H1 (cell line): ENCODE results near the gene CUTA.
A peak's percentile ranks its signal among the peaks of the same experiment; 100 is the strongest.

ENCODE experiments used
- EP300 ChIP-seq, 2 experiments: IDR thresholded peaks; 1 replicate in 1 of 2; 2 replicates in 1 of 2; pipeline ENCODE4 v1.6.1; 2011 to 2012; ENCODE audit warnings: low read depth in 2 of 2, low read length in 2 of 2, mild to moderate bottlenecking in 2 of 2, borderline replicate concordance in 1 of 2, inconsistent platforms in 1 of 2, moderate library complexity in 1 of 2
- EZH2 ChIP-seq: fragments of 200-600 bp; sonication (generic); IDR thresholded peaks from 2 replicates; pipeline ENCODE4 v1.7.1; 2012; ENCODE audit warnings: low read depth, mild to moderate bottlenecking, moderate library complexity, low read length, inconsistent platforms; ENCODE audit not compliant: severe bottlenecking
- POLR2A ChIP-seq, 2 experiments: IDR thresholded peaks; 1 replicate in 1 of 2; 2 replicates in 1 of 2; pipeline ENCODE4 v1.6.1; 2011; ENCODE audit warnings: low read depth in 2 of 2, low read length in 2 of 2, mild to moderate bottlenecking in 2 of 2; ENCODE audit errors: control extremely low read depth in 1 of 2
- SP2 ChIP-seq: IDR thresholded peaks from 2 replicates; pipeline ENCODE4 v1.6.1; 2012; ENCODE audit warnings: mild to moderate bottlenecking, low read length, inconsistent platforms
- TF ChIP-seq, protein P1 (sequence below): IDR thresholded peaks from 2 replicates; pipeline ENCODE4 v1.6.1; 2011; ENCODE audit warnings: low read length, improper control_type of control experiment
- TF ChIP-seq, protein P2 (sequence below), 3 experiments: IDR thresholded peaks; 1 replicate in 2 of 3; 2 replicates in 1 of 3; pipeline versions ENCODE4 v1.5.1 to v1.6.1; 2011; ENCODE audit warnings: low read length in 3 of 3, mild to moderate bottlenecking in 3 of 3, inconsistent platforms in 2 of 3, low read depth in 1 of 3, moderate library complexity in 1 of 3; ENCODE audit not compliant: insufficient read depth in 1 of 3; ENCODE audit errors: control extremely low read depth in 1 of 3
- TF ChIP-seq, protein P3 (sequence below): IDR thresholded peaks from 2 replicates; pipeline ENCODE4 v1.6.1; 2012; ENCODE audit warnings: inconsistent platforms
- TF ChIP-seq, protein P4 (sequence below): IDR thresholded peaks from 2 replicates; pipeline ENCODE4 v1.6.1; 2011; ENCODE audit warnings: low read depth, mild to moderate bottlenecking, low read length; ENCODE audit not compliant: insufficient read depth

DNA sequence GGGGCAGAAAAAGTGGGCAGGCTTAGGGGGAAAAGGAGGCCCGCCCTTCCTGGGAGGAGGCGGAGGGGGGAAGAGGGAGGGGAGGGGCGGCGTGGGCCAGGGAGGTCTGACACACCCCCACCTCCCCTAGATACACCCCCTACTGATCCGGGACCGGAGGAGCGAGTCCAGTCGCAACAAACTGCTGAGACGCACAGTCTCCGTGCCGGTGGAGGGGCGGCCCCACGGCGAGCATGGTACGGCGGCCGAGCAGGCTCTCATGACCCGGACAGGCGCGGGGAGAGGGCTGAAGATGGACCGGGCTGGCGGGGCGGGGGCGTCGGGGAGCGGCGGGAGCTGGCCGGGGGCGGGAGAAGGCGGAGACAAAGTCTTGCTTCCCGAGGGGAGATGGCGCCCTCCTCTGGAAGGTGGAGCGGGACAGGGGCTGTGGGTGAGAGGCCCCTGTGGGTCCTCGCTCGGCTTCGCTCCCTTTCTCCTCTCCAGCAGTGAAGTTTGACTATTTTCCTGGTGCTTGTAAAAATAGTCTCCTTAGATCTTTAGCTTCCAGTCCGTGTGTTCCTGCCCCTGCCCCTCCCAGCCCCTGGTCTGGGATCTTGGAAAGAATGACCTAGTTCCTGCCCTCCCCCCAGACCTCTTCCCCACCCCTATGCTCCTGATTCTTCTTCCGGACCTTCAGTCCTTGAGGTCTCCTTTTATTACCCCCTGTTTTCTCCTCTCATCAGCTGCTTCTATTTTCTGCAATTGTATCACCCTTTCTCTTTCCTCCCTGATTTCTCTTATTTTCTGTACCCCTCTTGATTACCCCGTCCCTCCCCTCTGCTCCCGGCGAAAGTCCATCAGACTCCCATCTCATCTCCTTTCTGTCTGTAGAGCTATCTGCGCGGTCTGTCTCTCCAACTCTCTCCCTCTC lies 8.0 kb upstream of the CUTA start:
- TF ChIP-seq, protein P1, sequence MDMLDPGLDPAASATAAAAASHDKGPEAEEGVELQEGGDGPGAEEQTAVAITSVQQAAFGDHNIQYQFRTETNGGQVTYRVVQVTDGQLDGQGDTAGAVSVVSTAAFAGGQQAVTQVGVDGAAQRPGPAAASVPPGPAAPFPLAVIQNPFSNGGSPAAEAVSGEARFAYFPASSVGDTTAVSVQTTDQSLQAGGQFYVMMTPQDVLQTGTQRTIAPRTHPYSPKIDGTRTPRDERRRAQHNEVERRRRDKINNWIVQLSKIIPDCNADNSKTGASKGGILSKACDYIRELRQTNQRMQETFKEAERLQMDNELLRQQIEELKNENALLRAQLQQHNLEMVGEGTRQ, result no peak
- TF ChIP-seq, protein P2, sequence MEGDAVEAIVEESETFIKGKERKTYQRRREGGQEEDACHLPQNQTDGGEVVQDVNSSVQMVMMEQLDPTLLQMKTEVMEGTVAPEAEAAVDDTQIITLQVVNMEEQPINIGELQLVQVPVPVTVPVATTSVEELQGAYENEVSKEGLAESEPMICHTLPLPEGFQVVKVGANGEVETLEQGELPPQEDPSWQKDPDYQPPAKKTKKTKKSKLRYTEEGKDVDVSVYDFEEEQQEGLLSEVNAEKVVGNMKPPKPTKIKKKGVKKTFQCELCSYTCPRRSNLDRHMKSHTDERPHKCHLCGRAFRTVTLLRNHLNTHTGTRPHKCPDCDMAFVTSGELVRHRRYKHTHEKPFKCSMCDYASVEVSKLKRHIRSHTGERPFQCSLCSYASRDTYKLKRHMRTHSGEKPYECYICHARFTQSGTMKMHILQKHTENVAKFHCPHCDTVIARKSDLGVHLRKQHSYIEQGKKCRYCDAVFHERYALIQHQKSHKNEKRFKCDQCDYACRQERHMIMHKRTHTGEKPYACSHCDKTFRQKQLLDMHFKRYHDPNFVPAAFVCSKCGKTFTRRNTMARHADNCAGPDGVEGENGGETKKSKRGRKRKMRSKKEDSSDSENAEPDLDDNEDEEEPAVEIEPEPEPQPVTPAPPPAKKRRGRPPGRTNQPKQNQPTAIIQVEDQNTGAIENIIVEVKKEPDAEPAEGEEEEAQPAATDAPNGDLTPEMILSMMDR (IDR thresholded peaks at IDR 0.05; ENCODE audit: control extremely low read depth in 1 of 3, insufficient read depth in 1 of 3, low read depth in 1 of 3, low read length in 3 of 3), result peak in 2 of 3 experiments; percentile 61 to 63; a peak in 3 of 4 replicates
- TF ChIP-seq, protein P3, sequence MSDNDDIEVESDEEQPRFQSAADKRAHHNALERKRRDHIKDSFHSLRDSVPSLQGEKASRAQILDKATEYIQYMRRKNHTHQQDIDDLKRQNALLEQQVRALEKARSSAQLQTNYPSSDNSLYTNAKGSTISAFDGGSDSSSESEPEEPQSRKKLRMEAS, result peak; percentile 85
- TF ChIP-seq EP300 (IDR thresholded peaks at IDR 0.05; ENCODE audit: borderline replicate concordance in 1 of 2, low read depth in 2 of 2, low read length in 2 of 2), result no peak
- TF ChIP-seq, protein P4, sequence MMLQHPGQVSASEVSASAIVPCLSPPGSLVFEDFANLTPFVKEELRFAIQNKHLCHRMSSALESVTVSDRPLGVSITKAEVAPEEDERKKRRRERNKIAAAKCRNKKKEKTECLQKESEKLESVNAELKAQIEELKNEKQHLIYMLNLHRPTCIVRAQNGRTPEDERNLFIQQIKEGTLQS, result no peak
- no peak for TF ChIP-seq SP2
- TF ChIP-seq EZH2, result no peak
- peak in 1 of 2 experiments; percentile 40; a peak in 1 of 3 replicates for TF ChIP-seq POLR2A (IDR thresholded peaks at IDR 0.05; ENCODE audit: control extremely low read depth in 1 of 2, low read depth in 2 of 2, low read length in 2 of 2)
